ENCODE measurements around the gene SNAI3.

SNAI3 gene

DNA sequence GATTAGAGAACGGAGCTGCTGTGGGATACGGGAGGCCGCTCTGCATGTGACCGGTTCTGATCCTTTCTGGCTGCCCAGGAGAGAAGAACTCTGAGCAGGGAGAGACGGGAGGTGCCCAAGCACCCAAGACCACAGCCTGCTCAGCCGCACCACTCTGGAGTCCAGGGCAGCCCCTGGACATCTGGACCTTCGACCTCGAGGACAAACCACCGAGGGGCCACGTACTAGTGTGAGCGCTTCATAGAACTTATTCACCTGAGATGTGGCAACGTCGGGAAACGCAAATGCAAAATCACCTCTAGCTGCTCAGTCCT, 14.0 kb upstream of the SNAI3 start:
- TF ChIP-seq, protein P1, sequence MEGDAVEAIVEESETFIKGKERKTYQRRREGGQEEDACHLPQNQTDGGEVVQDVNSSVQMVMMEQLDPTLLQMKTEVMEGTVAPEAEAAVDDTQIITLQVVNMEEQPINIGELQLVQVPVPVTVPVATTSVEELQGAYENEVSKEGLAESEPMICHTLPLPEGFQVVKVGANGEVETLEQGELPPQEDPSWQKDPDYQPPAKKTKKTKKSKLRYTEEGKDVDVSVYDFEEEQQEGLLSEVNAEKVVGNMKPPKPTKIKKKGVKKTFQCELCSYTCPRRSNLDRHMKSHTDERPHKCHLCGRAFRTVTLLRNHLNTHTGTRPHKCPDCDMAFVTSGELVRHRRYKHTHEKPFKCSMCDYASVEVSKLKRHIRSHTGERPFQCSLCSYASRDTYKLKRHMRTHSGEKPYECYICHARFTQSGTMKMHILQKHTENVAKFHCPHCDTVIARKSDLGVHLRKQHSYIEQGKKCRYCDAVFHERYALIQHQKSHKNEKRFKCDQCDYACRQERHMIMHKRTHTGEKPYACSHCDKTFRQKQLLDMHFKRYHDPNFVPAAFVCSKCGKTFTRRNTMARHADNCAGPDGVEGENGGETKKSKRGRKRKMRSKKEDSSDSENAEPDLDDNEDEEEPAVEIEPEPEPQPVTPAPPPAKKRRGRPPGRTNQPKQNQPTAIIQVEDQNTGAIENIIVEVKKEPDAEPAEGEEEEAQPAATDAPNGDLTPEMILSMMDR (IDR thresholded peaks at IDR 0.05; ENCODE audit: low read depth, low read length, missing control alignments), result no peak
- DNase-seq (ENCODE audit: extremely low read depth, low read depth), result no peak
- H3K4me3 ChIP-seq (replicated peaks; ENCODE audit: low read depth, low read length), result no peak overlapping the region

DNA sequence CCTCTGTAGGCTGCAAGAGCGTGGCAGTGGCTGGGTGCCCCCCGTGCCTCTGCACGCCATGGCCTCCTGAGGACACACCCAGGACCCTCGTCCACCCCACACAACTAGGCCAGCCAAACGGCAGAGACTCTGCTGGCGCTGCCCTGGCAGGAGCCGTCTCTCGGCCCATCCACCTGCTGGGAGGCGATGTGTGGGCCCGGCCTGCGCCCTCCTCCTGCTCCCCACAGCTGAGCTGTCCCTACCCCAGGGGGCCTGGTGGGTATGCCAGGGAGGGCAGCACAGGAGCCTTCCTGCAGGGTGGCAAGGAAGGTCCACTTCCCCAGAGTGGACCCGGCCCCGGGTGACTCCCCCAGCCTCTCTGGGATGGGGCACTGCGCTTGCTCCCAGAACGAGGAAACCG, 12.9 kb upstream of the SNAI3 start:
- no peak for DNase-seq (ENCODE audit: extremely low read depth, low read depth)
- H3K4me3 ChIP-seq (replicated peaks; ENCODE audit: low read depth, low read length), result no peak overlapping the region
- TF ChIP-seq, protein P1 (IDR thresholded peaks at IDR 0.05; ENCODE audit: low read depth, low read length, missing control alignments), result no peak

DNA sequence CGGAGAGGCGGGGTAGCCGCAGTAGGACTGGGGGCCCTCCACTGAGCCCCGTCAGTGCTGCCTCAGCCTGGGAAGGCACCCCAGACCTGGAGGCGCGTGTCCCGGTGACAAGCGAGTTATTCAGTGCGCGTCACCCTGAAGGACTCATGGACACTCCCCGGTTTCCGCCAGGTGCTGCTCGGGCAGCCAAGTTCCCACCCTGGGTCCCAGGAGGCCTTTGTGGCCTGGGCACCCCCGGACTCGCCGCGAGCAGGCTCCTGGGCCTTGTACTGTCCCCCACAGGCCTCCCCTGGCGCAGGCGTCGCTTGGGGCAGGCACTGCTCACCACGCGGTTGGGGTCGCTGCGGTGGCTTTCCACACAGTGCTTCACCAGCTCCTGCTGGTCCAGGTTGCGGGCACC, 12.3 kb upstream of the SNAI3 start:
- TF ChIP-seq, protein P1 (IDR thresholded peaks at IDR 0.05; ENCODE audit: low read depth, low read length, missing control alignments), result no peak
- no peak overlapping the region for H3K4me3 ChIP-seq (replicated peaks; ENCODE audit: low read depth, low read length)
- no peak for DNase-seq (ENCODE audit: extremely low read depth, low read depth)

DNA sequence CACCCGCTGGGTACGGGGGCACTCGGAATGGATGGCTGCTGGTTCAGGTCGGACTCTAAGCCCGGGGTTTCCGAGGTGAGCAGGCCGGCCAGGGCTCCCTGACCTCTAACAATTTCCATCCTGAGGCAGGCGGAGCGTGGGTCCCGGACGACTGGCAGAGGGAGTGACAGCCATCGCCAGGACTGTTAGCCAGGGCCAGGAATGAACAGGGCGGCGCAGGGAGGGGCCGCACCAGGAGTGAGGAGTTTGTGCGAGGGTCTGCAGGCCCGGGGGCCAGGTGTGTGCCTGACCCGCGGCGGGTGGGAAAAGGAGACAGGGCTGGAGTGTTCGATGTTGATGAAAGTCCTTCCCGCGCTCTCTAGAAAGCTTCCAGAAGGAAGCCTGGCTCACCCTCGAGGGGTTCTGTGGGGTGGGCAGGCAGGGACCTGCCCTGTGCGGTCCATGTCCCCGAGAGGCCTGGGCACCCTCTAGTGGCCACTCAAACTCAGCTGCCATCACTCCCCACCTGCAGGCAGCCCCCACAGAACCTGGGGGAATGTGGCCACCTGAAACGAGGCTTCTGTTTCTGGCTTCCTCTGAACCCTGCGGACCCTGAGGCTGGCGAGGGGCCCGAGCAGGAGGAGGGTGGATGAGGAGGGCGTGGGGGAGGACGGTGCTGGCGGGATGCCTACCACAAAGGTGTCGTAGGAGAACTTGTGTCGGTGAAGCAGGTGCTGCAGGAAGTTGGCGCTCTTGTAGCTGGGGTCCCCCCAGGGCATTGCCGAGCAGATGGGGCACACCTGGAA, 11.7 kb upstream of the SNAI3 start:
- TF ChIP-seq, protein P1 (IDR thresholded peaks at IDR 0.05; ENCODE audit: low read depth, low read length, missing control alignments), result peak; percentile 33
- no peak overlapping the region for H3K4me3 ChIP-seq (replicated peaks; ENCODE audit: low read depth, low read length)
- no peak for DNase-seq (ENCODE audit: extremely low read depth, low read depth)

DNA sequence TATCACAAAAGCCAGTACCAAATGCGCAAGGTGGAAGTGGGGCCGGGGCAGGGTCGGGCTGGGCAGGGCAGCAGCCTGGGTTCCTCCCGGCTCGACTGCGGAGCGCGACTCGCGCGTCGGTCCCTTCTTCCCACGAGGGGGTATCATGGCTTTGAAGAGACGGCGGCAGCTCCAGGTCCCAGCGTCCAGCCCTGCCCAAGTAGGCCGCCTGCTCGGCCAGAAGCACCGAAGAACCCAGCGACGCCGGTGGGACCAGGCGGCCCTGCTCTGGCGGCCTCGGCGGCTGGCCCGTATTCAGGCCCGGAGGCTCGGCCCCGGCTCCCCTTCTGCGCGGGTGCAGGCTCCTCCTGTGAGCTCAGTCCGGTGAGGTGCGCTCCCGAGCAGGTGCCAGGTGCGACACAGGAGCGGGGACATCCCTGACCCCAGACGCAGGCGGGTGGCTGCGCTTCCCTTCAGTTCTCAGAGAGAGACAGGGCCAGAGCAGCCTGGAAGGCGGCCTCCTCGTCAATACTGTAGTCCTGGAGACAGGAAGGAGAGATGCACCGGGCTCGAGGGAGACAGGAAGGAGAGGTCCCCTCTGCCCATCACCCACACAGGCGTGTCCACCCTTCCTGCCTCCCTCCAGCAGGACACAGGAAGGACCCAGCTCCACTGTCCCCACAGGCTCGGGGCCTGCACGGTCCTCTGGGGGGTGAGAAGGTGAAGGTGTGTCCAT, 11.0 kb upstream of the SNAI3 start:
- TF ChIP-seq, protein P1 (IDR thresholded peaks at IDR 0.05; ENCODE audit: low read depth, low read length, missing control alignments), result no peak
- DNase-seq (ENCODE audit: extremely low read depth, low read depth), result no peak
- H3K4me3 ChIP-seq (replicated peaks; ENCODE audit: low read depth, low read length), result no peak overlapping the region

DNA sequence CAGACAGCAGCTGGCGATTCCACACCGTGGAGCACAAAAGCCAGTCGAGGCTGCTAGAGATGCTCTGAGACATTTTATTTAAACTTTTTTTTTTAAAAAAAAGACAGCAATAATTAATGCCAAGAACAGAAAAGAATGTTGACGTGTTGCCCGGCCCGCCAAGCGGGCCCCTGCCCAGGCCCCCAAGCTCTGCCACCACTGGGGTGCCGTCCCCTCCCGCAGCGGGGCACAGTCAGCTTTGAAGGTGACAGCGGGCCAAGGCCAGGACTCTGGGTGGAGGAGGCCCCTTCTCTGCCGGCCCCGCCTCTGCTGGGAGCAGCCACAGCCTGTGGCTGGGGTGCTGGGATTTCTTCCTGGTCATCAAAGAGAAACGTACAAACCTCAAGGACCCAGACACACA, 10.1 kb upstream of the SNAI3 start:
- no peak overlapping the region for H3K4me3 ChIP-seq (replicated peaks; ENCODE audit: low read depth, low read length)
- no peak for DNase-seq (ENCODE audit: extremely low read depth, low read depth)
- TF ChIP-seq, protein P1 (IDR thresholded peaks at IDR 0.05; ENCODE audit: low read depth, low read length, missing control alignments), result no peak
